ENCODE data around the gene HMGCS1. TPM values are rescaled to one million over a fixed set of nuclear protein-coding genes. Genes with fewer than 3 reads are reported as not detected.

HMGCS1 gene
- total RNA-seq, 2 donors from 2014 or later, result 153 to 377 TPM

DNA sequence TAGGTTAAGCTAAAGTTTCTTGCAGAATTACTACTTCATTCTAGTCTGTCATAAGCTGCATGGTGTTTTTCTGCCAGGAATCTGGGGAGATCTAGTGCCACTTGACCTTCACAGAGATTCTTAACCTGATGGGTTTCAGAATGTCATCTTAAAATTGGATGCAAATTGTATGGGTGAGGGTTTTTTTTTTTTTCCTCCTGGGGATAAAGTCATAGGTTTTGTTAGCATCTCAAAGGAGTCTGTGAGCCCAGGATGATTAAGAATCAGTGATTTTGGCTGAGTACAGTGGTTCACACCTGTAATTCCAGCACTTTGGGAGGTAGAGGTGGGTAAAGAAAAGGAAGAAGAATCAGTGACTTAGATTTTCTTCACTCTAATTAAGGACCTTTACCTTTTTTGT is 69.9 kb downstream of the HMGCS1 start:
- intact Hi-C loops (cut with DNase I, micrococcal nuclease), result no loop called here
- ATAC-seq (no peak), DNase-seq (no peak)

DNA sequence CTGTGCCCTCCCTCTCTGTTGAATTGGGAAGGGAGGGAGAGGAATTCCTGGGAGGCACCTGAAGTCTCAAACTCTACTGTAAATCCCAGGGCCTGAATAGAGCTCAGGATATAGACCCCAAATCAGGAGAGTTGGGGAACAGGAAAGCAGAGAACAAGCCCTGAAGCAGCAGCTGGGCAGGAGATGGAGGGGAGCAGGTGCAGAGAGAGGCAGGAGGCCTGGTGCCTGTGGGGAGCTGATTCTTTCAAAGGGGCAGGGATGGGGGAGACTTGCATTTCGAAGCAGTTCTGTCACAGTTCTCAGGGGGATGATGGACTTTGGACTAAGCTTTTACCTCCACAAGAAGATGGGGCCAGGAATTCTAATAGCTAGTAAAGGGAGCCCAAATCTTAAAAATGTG is 71.0 kb downstream of the HMGCS1 start:
- ATAC-seq, result no peak
- intact Hi-C loops (cut with DNase I, micrococcal nuclease), result no loop called here

More for the DNA sequence above, 71.0 kb downstream of the HMGCS1 start:
- no peak for DNase-seq

Other genes starting within 250 kb of the HMGCS1 start
- gene ZNF131, start 192.5 kb downstream of the HMGCS1 start, total RNA-seq, result 10 to 100 TPM; 21.4 to 26.7 TPM
- gene NIM1K, start 121.2 kb downstream of the HMGCS1 start, total RNA-seq, result under 1 TPM; 0.20 to 0.34 TPM
- gene CCL28, start 99.0 kb upstream of the HMGCS1 start, total RNA-seq, result 100 to 1,000 TPM in 1 of 2 donors, 10 to 100 TPM in 1; 97.0 to 144 TPM
- gene TMEM267, start 170.5 kb upstream of the HMGCS1 start, total RNA-seq, result 10 to 100 TPM; 11.4 to 11.8 TPM
- gene C5orf34, start 201.7 kb upstream of the HMGCS1 start, total RNA-seq, result 1 to 10 TPM in 1 of 2 donors, under 1 TPM in 1; 0.56 to 1.6 TPM
- 10 to 100 TPM; 55.2 to 59.1 TPM for gene PAIP1, start 243.7 kb upstream of the HMGCS1 start, total RNA-seq

Measured in left colon (tissue), 2 donors.